Activated CD4-positive, alpha-beta T cell treated with anti-CD3 and anti-CD28 coated beads, Interleukin-2, amount 10 ng/mL, durations not matched to agents 24 days and 14 days (primary cell): ENCODE data around the gene CRISPLD2. TPM values are rescaled to one million over a fixed set of nuclear protein-coding genes. Genes with fewer than 3 reads are reported as not detected.

Experiments used
- DNase-seq: peaks from one replicate; pipeline ENCODE4 v3.0.0; 2022
- H3K27ac Mint-ChIP-seq: one replicate; pipeline ENCODE4 v1.8.0; 2022; ENCODE audit warnings: mild to moderate bottlenecking, mixed read lengths
- H3K27me3 Mint-ChIP-seq: one replicate; pipeline ENCODE4 v1.8.0; 2022; ENCODE audit warnings: mixed read lengths
- H3K36me3 Mint-ChIP-seq: one replicate; pipeline ENCODE4 v1.8.0; 2022; ENCODE audit warnings: low read depth, mild to moderate bottlenecking, mixed read lengths
- H3K4me1 Mint-ChIP-seq: one replicate; pipeline ENCODE4 v1.8.0; 2021; ENCODE audit warnings: mixed read lengths
- H3K4me3 Mint-ChIP-seq: one replicate; pipeline ENCODE4 v1.8.0; 2022; ENCODE audit warnings: mild to moderate bottlenecking, moderate library complexity, mixed read lengths
- H3K9me3 Mint-ChIP-seq: one replicate; pipeline ENCODE4 v1.8.0; 2021; ENCODE audit warnings: mixed read lengths
- intact Hi-C: fragments of 100-400 bp; cut with micrococcal nuclease; formaldehyde crosslinking; loops from one replicate; pipeline ENCODE4 v1.15.1; 2023
- total RNA-seq: library from RNA; stranded (reverse); gene quantifications from 2 replicates; pipeline ENCODE4 v1.2.3, GENCODE V29; 2022

Gene CRISPLD2
- total RNA-seq, 1 donor from 2014 or later = 0.19 TPM

DNA sequence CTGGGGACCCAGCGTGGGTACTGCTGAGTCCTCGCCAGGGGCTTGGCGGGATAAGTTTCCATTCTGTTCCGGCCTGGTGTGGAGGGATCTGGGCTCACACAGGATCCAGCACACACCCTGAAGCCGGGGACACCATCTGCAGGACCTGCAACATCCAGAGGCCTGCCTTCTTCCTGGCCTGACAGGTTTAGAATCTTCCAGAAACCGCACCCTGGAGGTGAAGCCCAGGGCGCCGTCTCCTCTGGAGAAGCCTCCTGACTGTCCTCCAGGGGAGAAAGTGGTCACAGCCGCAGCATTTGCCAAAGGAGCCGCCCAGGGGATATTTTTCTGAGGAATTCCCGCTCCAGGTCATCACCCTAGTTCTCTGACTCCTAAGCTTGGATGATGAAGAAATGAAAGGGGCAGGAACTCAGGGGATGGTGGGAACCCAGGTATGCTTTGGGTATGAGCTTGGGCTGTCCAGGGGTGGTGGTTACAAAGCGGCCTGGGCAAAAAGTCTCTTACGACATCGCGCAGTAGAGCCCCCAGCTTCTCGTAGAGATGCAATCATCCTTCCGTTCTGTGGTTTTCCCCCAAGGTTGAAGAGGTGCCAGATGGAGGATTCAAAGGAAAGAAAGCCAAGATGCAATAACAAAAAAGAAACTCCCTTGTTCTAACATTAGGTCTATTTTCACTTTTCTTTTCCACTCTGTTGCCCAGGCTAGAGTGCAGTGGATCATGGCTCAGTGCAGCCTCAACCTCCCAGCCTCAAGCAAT, 9.1 kb upstream of the CRISPLD2 start:
- no peaks in the 10 kb centered on the region for H3K36me3 Mint-ChIP-seq
- peak overlapping the region; percentile 50 for H3K4me3 Mint-ChIP-seq
- peak overlapping the region; percentile 26 for H3K27ac Mint-ChIP-seq
- intact Hi-C loops = no loop called here
- peak; percentile 86 for DNase-seq
- H3K27me3 Mint-ChIP-seq = peaks cover 6% of the 10 kb centered on the region
- H3K4me1 Mint-ChIP-seq = peaks cover 28% of the 10 kb centered on the region
- H3K9me3 Mint-ChIP-seq = peaks cover 4% of the 10 kb centered on the region

GRCh38 chr16:84811529-84811928, 8.3 kb upstream of the CRISPLD2 start:
- H3K4me1 Mint-ChIP-seq = peaks cover 23% of the 10 kb centered on the region
- intact Hi-C loops = no loop called here
- peaks cover 9% of the 10 kb centered on the region for H3K27me3 Mint-ChIP-seq
- DNase-seq = no peak
- H3K9me3 Mint-ChIP-seq = peaks cover 4% of the 10 kb centered on the region
- no peak overlapping the region for H3K4me3 Mint-ChIP-seq
- H3K36me3 Mint-ChIP-seq = no peaks in the 10 kb centered on the region
- no peak overlapping the region for H3K27ac Mint-ChIP-seq

GRCh38 chr16:84813141-84813934, 6.4 kb upstream of the CRISPLD2 start:
- no peak overlapping the region for H3K27ac Mint-ChIP-seq
- no peak for DNase-seq
- no peak overlapping the region for H3K4me3 Mint-ChIP-seq
- peaks cover 4% of the 10 kb centered on the region for H3K9me3 Mint-ChIP-seq
- intact Hi-C loops = no loop called here
- peaks cover 14% of the 10 kb centered on the region for H3K27me3 Mint-ChIP-seq
- no peaks in the 10 kb centered on the region for H3K36me3 Mint-ChIP-seq
- peaks cover 19% of the 10 kb centered on the region for H3K4me1 Mint-ChIP-seq

- Mint-ChIP-seq H3K9me3 (peaks cover 4% of the 10 kb centered on the region), H3K4me3 (no peak overlapping the region), H3K4me1 (peaks cover 22% of the 10 kb centered on the region), H3K27me3 (peaks cover 31% of the 10 kb centered on the region), H3K36me3 (no peaks in the 10 kb centered on the region), H3K27ac (no peak overlapping the region)
- intact Hi-C loops = no loop called here
- DNase-seq = no peak
Measured at GRCh38 chr16:84815462-84815861, 4.3 kb upstream of the CRISPLD2 start.

DNA sequence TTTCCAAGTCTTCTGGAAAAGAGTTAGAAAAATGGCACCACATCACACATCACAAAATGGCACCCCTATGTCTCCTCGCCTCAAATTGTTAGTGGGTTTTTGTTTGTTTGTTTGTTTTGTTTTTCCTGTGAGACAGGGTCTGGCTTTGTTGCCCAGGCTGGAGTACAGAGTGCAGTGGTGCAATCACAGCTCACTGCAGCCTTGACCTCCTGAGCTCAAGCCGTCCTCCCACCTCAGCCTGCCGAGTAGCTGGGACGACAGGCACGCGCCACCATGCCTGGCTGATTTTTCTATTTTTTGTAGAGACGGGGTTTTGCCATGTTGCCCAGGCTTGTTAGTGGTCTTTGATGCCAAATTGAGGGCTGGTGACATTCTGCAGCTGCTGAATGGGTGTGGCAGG, 3.8 kb upstream of the CRISPLD2 start:
- no peak for DNase-seq
- H3K4me1 Mint-ChIP-seq = peaks cover 18% of the 10 kb centered on the region
- no peaks in the 10 kb centered on the region for H3K36me3 Mint-ChIP-seq
- peaks cover 35% of the 10 kb centered on the region for H3K27me3 Mint-ChIP-seq
- H3K4me3 Mint-ChIP-seq = no peak overlapping the region
- no peak overlapping the region for H3K27ac Mint-ChIP-seq
- intact Hi-C loops = no loop called here
- H3K9me3 Mint-ChIP-seq = peaks cover 4% of the 10 kb centered on the region

- H3K27me3 Mint-ChIP-seq = peaks cover 39% of the 10 kb centered on the region
- H3K36me3 Mint-ChIP-seq = no peaks in the 10 kb centered on the region
- peaks cover 13% of the 10 kb centered on the region for H3K4me1 Mint-ChIP-seq
- H3K9me3 Mint-ChIP-seq = peaks cover 4% of the 10 kb centered on the region
- H3K27ac Mint-ChIP-seq = no peak overlapping the region
- no peak for DNase-seq
- no peak overlapping the region for H3K4me3 Mint-ChIP-seq
- intact Hi-C loops = no loop called here
Measured at GRCh38 chr16:84816485-84816884, 3.3 kb upstream of the CRISPLD2 start.

GRCh38 chr16:84817206-84817605, 2.6 kb upstream of the CRISPLD2 start:
- intact Hi-C loops = no loop called here
- H3K9me3 Mint-ChIP-seq = peaks cover 4% of the 10 kb centered on the region
- H3K4me3 Mint-ChIP-seq = no peak overlapping the region
- DNase-seq = no peak
- no peak overlapping the region for H3K27ac Mint-ChIP-seq
- H3K36me3 Mint-ChIP-seq = no peaks in the 10 kb centered on the region
- peaks cover 9% of the 10 kb centered on the region for H3K4me1 Mint-ChIP-seq
- H3K27me3 Mint-ChIP-seq = peaks cover 45% of the 10 kb centered on the region

DNA sequence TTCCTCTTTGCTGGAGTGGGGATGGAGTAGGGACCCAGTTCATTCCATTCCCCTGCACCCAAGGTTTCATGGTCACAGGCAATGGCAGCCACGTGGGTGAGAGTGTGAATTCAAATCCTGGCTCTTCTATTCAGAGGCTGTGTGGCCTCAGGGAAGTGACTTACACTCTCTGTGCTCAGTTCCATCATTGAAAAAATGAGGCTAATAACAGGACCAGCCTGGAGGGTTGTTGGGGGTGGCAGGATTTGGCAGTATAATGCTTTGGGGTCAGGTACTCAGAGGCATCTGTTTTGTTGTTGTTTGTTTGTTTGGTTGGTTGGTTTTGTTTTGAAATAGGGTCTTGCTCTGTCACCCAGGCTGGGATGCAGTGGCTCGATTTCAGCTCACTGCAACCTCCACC, 2.2 kb upstream of the CRISPLD2 start:
- intact Hi-C loops = no loop called here
- no peak overlapping the region for H3K4me3 Mint-ChIP-seq
- no peak overlapping the region for H3K27ac Mint-ChIP-seq
- peaks cover 9% of the 10 kb centered on the region for H3K4me1 Mint-ChIP-seq
- H3K9me3 Mint-ChIP-seq = peaks cover 4% of the 10 kb centered on the region
- H3K27me3 Mint-ChIP-seq = peaks cover 45% of the 10 kb centered on the region
- no peak for DNase-seq
- no peaks in the 10 kb centered on the region for H3K36me3 Mint-ChIP-seq

- DNase-seq = no peak
- Mint-ChIP-seq H3K9me3 (peaks cover 4% of the 10 kb centered on the region), H3K4me1 (peaks cover 6% of the 10 kb centered on the region), H3K4me3 (no peak overlapping the region), H3K27ac (no peak overlapping the region), H3K36me3 (no peaks in the 10 kb centered on the region), H3K27me3 (peaks cover 48% of the 10 kb centered on the region)
- intact Hi-C loops = no loop called here
Measured at GRCh38 chr16:84818133-84818532, 1.7 kb upstream of the CRISPLD2 start.

- Mint-ChIP-seq H3K9me3 (no peaks in the 10 kb centered on the region), H3K27me3 (peaks cover 52% of the 10 kb centered on the region), H3K27ac (no peak overlapping the region), H3K4me3 (no peak overlapping the region), H3K4me1 (peaks cover 6% of the 10 kb centered on the region), H3K36me3 (no peaks in the 10 kb centered on the region)
- no peak for DNase-seq
- intact Hi-C loops = no loop called here
Measured at GRCh38 chr16:84818989-84819643, 669 bp upstream of the CRISPLD2 start.

DNA sequence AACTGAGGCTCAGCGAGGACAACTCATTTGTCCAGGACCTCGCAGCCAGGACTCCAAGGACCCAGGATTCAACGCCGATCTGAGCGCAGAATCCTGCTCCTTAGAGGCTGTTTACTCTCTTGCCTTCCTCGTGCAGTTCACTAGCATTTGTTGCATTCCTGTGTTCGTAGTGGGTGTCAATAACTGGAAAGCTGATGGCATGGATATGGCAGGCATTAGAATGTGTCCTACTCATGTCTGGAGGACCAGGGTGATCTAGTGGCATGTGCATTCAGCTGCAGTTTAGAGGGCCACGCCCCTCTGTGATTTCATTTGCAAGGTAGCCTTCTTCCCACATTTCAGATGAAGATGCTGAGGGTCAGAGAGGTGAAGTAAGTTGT, 510 bp downstream of the CRISPLD2 start:
- Mint-ChIP-seq H3K27me3 (peaks cover 50% of the 10 kb centered on the region), H3K27ac (no peak overlapping the region), H3K4me1 (peaks cover 6% of the 10 kb centered on the region), H3K36me3 (no peaks in the 10 kb centered on the region), H3K4me3 (peak overlapping the region; percentile 75), H3K9me3 (no peaks in the 10 kb centered on the region)
- intact Hi-C loops = no loop called here
- DNase-seq = no peak

GRCh38 chr16:84820771-84821170, 986 bp downstream of the CRISPLD2 start:
- intact Hi-C loops = no loop called here
- Mint-ChIP-seq H3K36me3 (no peaks in the 10 kb centered on the region), H3K9me3 (no peaks in the 10 kb centered on the region), H3K27me3 (peaks cover 47% of the 10 kb centered on the region), H3K4me1 (peaks cover 6% of the 10 kb centered on the region), H3K27ac (no peak overlapping the region), H3K4me3 (peak overlapping the region; percentile 75)
- no peak for DNase-seq

DNA sequence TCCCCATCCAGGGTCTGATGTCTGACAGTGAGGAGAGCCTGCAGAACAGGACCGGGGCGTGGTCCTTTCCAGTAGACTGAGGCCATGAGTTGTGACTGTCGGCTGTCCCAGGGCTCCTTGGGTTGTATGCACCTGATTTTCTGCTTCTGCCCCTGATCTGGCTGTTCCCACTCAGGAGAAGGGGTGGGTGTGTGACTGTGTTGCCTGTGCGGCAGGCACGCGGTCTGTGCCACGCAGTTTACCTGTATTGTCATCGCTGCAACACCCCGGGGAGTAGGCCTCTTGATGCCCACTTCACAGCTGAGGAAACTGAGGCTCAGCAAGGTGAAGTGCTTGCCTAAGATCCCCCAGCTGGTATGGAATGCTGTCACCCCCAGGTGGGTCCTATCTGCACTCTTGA, 1.4 kb downstream of the CRISPLD2 start:
- DNase-seq = no peak
- Mint-ChIP-seq H3K9me3 (no peaks in the 10 kb centered on the region), H3K36me3 (no peaks in the 10 kb centered on the region), H3K27ac (no peak overlapping the region), H3K4me3 (no peak overlapping the region), H3K27me3 (peaks cover 45% of the 10 kb centered on the region), H3K4me1 (peaks cover 6% of the 10 kb centered on the region)
- intact Hi-C loops = no loop called here
